HG02943 (cell line): ENCODE results near the gene SPAG9.
A peak's percentile ranks its signal among the peaks of the same experiment; 100 is the strongest.
"Not testable (repeated sequence)": the region's sequence is repeated elsewhere in the genome, so short reads cannot be mapped to it uniquely, and the experiment has no call there.

Source experiments
- ATAC-seq: cut with Tn5 transposase; IDR thresholded peaks from one replicate; pipeline ENCODE4 v1.9.1; 2021; ENCODE audit warnings: mild to moderate bottlenecking, low read depth, moderate library complexity; ENCODE audit not compliant: unreplicated experiment

Gene SPAG9

DNA sequence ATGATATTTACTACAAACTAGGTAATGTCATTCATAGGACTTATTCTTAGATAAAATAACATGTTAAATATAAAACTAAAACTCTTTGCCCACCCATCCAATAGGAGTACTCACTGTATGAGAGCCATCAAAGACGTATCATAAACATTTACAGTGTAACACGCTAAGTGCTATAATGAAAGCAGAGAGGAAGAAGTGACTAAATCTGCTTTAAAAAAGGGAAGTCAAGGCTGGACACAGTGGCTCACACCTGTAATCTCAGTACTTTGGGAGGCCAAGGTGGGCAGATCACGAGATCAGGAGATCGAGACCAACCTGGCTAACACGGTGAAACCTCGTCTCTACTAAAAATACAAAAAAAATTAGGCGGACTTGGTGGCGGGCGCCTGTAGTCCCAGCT lies 32.4 kb downstream of the SPAG9 start:
- no peak for ATAC-seq

GRCh38 chr17:51087072-51087757 lies 33.5 kb downstream of the SPAG9 start:
- no peak for ATAC-seq

DNA sequence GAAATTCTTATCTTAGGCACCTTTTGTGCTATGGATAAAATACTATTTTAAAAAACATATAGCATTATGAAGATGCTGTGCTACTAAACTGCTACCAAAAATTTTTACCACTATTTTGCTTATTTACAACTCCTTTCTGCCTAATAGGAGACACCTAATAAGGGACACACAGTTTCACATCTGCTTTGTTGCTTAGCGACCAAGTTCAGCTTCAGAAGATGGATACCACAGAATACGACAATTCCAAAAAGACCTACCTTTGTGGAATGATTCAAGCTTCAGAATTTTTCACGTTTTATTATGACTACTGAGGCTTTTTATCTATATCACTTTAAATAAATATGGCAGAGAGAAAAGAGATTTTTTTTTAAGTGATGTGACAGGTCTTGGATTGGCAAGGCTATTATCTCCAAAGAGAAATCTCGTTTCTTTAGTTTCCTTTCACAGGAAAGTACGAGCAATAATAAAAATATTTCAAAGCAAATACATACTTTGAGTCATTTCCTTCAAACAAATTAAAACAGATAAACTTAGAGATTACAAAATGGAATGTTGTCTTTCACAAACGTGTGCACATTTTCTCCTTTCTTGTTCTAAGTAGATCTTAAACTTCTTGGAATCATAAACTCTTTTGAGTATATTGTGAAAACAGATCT lies 35.4 kb downstream of the SPAG9 start:
- ATAC-seq: no peak

GRCh38 chr17:51083981-51084380 lies 36.7 kb downstream of the SPAG9 start:
- ATAC-seq: no peak

GRCh38 chr17:51083364-51083763 lies 37.3 kb downstream of the SPAG9 start:
- ATAC-seq: not testable (repeated sequence)

DNA sequence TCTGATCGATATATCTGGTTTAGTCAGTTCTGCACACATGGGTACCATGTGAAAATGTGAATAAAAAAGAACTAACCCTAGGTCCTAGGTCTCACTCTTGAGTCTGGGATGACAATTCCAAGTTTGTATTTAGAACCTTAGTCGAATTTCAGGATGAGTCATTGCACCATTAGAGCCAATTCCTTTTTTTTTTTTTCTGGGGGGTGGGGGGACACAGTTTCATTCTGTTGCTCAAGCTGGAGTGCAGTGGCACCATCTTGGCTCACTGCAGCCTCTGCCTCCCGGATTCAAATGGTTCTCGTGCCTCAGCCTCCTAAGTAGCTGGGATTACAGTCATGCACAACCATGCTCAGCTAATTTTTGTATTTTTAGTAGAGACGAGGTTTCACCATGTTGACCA lies 41.6 kb downstream of the SPAG9 start:
- no peak for ATAC-seq

DNA sequence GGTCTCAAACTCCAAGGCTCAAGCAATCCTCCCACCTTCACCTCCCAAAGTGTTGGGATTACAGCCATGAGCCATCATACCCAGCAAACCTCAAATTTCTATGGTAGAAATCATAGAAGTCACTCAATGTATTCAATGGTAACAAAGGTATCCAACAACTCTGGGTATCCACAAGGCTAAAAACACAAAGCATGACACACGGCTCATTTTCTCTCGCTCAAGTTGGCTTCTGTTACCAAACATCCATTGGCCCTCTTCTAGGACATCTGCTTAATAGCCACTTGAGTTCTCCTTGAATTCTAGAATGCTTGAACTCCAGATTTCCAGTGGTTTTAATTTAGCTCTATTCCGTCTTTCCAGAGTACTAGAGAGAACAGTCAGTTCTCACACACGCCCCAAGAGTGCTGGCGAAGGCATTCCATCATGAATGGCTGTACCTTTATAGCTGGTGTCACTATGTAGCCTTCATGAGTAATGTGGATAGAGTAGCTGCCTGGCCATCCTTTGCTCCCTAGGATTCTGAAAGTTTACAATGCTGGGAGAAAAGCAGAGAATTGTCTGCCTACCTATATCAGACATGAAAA lies 42.6 kb downstream of the SPAG9 start:
- ATAC-seq: no peak

- no peak for ATAC-seq
Observed at GRCh38 chr17:51076821-51077220, 43.8 kb downstream of the SPAG9 start.

- no peak for ATAC-seq
Observed at GRCh38 chr17:51071556-51071955, 49.1 kb downstream of the SPAG9 start.

- no peak for ATAC-seq
Observed at GRCh38 chr17:51065466-51065865, 55.2 kb downstream of the SPAG9 start.

DNA sequence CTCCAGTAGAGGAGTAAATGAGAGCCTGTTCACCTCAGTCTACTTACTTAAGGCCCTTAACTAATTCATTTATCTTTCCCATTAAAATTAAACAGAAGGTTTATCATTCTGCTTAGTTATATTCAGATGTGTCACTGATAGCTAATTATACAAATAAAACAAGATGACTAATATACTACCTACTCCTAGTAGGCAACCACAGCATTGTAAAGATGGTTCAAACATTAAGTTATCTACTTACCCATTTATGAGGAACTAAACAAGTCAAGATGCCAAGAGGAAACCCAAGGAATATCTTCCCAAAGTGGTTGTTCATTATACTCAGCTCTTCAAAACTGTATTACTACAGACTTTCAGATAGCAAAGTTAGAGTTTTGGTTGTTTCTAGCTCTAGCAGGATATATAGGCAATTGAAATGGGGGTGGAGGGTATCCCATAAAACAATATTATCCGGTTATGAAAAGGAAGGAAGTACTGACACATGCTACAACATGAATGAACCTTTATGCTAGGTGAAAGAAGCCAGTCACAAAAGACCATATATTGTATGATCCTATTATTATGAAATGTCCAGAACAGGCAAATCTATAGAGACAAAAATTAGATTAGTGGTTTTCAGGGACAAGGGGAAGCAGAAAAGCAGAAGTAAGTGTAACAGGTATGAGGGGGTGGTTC lies 56.5 kb downstream of the SPAG9 start:
- ATAC-seq: no peak

DNA sequence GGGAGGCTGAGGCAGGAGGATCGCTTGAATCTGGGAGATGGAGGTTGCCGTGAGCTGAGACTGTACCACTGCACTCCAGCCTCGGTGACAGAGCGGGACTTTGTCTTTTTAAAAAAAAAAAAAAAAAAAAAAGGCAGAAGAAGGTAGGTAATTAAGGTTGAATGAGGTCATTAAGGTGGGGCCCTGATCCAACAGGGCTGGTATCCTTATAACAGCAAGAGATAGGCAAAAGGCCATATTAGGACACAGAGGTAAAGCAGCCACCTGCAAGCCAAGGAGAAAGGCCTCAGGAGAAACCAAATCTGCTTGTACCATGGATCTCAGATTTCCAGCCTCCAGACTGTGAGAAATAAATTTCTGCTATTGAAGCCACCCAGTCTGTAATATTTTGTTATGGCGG lies 60.3 kb downstream of the SPAG9 start:
- no peak for ATAC-seq

GRCh38 chr17:51059781-51060180 lies 60.9 kb downstream of the SPAG9 start:
- no peak for ATAC-seq

DNA sequence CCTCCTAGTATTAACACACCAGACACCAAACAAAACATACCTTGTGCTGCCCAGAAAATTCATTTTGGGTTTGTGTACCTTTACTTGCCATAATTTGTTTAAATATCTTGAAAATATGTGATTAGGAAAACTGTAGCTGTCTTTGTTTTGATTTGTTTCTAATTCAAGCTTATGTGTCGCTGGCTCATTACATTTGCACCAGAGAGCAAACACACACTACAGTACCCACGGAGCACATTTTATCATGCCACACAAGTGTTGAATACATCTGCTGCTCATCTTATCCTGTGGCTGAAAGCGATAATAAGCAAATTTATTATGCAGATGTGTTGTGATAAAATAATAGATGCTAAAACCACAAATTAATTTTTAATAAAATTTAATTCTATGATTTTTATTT lies 63.1 kb downstream of the SPAG9 start:
- ATAC-seq: no peak

GRCh38 chr17:51056813-51057510 lies 63.7 kb downstream of the SPAG9 start:
- ATAC-seq: no peak

DNA sequence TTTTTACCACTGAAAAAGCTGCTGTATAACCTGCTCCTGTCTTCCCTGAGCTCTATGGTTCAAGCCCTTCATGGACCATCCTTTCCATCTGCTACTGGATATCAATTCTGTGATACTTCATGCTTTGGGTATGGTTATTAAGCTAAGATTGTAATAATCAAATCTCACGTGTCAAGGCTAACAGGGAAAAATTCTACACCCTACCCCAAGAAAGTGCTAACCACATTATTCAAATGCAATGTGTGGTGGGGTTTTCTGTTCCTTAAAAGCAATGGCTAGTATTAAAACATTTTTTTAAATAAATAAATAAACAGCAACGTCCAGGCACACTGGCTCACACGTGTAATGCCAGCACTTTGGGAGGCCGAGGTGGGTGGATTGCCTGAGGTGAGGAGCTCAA lies 65.9 kb downstream of the SPAG9 start:
- ATAC-seq: no peak

GRCh38 chr17:51052235-51052634 lies 68.4 kb downstream of the SPAG9 start:
- no peak for ATAC-seq

DNA sequence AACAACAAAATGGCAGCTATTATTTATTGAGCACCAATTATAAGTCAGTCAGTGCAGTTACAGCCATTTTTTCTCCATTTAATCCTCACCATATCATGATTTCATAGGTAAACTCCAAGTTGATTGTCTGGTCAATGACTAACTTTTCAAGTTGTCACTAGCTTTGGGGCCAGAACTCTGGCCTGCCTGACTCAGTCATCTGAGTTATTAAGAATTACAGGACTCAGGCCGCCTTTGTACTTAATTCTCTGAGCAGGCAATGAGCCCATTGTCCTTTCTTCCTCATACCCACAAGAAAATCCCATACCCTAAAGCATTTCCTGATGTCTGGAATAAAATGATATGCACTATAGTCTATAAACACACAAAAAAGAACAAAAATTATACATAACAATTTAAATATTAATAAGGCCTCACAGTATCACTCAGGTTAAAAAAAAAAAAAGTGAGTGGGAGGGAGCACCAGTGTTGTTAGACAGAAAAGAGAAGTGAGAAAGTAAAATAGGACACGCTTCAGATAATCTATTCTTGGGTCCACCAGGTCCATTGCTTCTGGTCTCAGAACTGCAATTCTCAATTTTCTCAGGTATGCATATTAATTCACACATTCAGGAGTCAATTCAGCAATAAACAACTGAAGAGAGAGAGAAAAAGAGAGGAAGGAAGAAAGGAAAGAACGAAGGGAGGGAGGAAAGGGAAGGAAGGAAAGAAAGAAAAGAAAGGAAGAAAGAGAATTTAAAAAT lies 70.2 kb downstream of the SPAG9 start:
- ATAC-seq: peak; percentile 87

- ATAC-seq: no peak
Observed at GRCh38 chr17:51046514-51047384, 73.9 kb downstream of the SPAG9 start.
